Keratinocyte (primary cell): Measurements from ENCODE around the gene PCGF2. TPM values are rescaled to one million over a fixed set of nuclear protein-coding genes. Genes with fewer than 3 reads are reported as not detected.

Experiments
- DNase-seq: peaks from one replicate; pipeline ENCODE4 v3.0.0-alpha.2; 2011; ENCODE audit warnings: low read depth, missing footprints, low spot score
- FAIRE-seq: peaks from 2 replicates; lab custom pipeline; 2011; peaks lifted over from hg19 to GRCh38; lab: Jason Lieb, UNC
- H2AFZ ChIP-seq: 2 replicates; pipeline ENCODE4 v1.6.0; 2012; ENCODE audit warnings: low read length, control low read depth, inconsistent platforms; ENCODE audit not compliant: control insufficient read depth
- H3K27ac ChIP-seq: 2 replicates; pipeline ENCODE4 v1.5.1; 2011; ENCODE audit warnings: low read length; ENCODE audit not compliant: control insufficient read depth, insufficient read depth
- H3K27me3 ChIP-seq: 3 replicates; pipeline ENCODE4 v1.6.0; 2011; ENCODE audit warnings: low read length; ENCODE audit not compliant: control insufficient read depth, insufficient read depth; ENCODE audit errors: extremely low read depth
- H3K36me3 ChIP-seq, 2 experiments: 2 replicates in 1 of 2; 3 replicates in 1 of 2; pipeline ENCODE4 v1.5.1; 2011; ENCODE audit warnings: low read length in 2 of 2, mild to moderate bottlenecking in 1 of 2; ENCODE audit not compliant: control insufficient read depth in 2 of 2, insufficient read depth in 2 of 2; ENCODE audit errors: extremely low read depth in 1 of 2
- H3K4me1 ChIP-seq: 3 replicates; pipeline ENCODE4 v1.5.1; 2011; ENCODE audit warnings: low read length; ENCODE audit not compliant: control insufficient read depth, insufficient read depth; ENCODE audit errors: extremely low read depth
- H3K4me2 ChIP-seq: 3 replicates; pipeline ENCODE4 v1.6.0; 2011; ENCODE audit warnings: low read depth, low read length; ENCODE audit not compliant: control insufficient read depth, insufficient read depth; ENCODE audit errors: extremely low read depth
- H3K4me3 ChIP-seq, 3 experiments: fragments of 200-600 bp in 1 of 3; sonication (generic) in 1 of 3; 2 replicates in 2 of 3; 3 replicates in 1 of 3; pipeline ENCODE4 v1.5.1; 2011 to 2016; ENCODE audit warnings: low read length in 3 of 3, mild to moderate bottlenecking in 3 of 3, control low read depth in 2 of 3, inconsistent platforms in 1 of 3, low read depth in 1 of 3, mixed read lengths in 1 of 3, mixed run types in 1 of 3, moderate library complexity in 1 of 3; ENCODE audit not compliant: control insufficient read depth in 2 of 3, insufficient read depth in 2 of 3; ENCODE audit errors: extremely low read depth in 1 of 3
- H3K79me2 ChIP-seq: 2 replicates; pipeline ENCODE4 v1.6.0; 2012; ENCODE audit warnings: low read length; ENCODE audit not compliant: control insufficient read depth, insufficient read depth
- H3K9ac ChIP-seq: 3 replicates; pipeline ENCODE4 v1.6.0; 2011; ENCODE audit warnings: low read length; ENCODE audit not compliant: control insufficient read depth, insufficient read depth; ENCODE audit errors: extremely low read depth
- H3K9me1 ChIP-seq: 3 replicates; pipeline ENCODE4 v1.6.0; 2011; ENCODE audit warnings: low read length; ENCODE audit not compliant: control insufficient read depth, insufficient read depth; ENCODE audit errors: extremely low read depth
- H3K9me3 ChIP-seq: 2 replicates; pipeline ENCODE4 v1.5.1; 2012; ENCODE audit warnings: low read depth, low read length; ENCODE audit not compliant: control insufficient read depth
- H4K20me1 ChIP-seq: 3 replicates; pipeline ENCODE4 v1.6.0; 2011; ENCODE audit warnings: low read length; ENCODE audit not compliant: control insufficient read depth, insufficient read depth; ENCODE audit errors: extremely low read depth
- EZH2 ChIP-seq: IDR thresholded peaks from one replicate; pipeline ENCODE4 v1.6.1; 2012; ENCODE audit warnings: inconsistent platforms, mild to moderate bottlenecking, low read length, moderate library complexity
- dilution Hi-C: fragments of 300-500 bp; cut with MboI; formaldehyde crosslinking; loops from one replicate; pipeline ENCODE4 v1.7.0; 2020; ENCODE audit warnings: low sequenced_read_pairs; ENCODE audit not compliant: extremely low pct_ligation_motif_present
- polyA plus RNA-seq, 5 experiments: library from polyadenylated mRNA; depleted of rRNA in 3 of 5; stranded (reverse) in 3 of 5; stranded (forward) in 1 of 5; unstranded in 1 of 5; fragments of >200 nt; gene quantifications; 1 replicate in 1 of 5; 2 replicates in 3 of 5; 3 replicates in 1 of 5; pipeline versions ENCODE4 v1.2.1 to v1.2.3, GENCODE V29; 2011 to 2012; ENCODE audit warnings: missing spikeins in 2 of 5, low read depth in 1 of 5, low replicate concordance in 1 of 5
- TF ChIP-seq, protein P1 (sequence below), 3 experiments: IDR thresholded peaks in 1 of 3; conservative IDR thresholded peaks in 1 of 3; optimal IDR thresholded peaks in 1 of 3; 2 replicates in 2 of 3; 3 replicates in 1 of 3; pipeline versions ENCODE3 to v1.5.1; 2011; ENCODE audit warnings: low read length in 3 of 3, mild to moderate bottlenecking in 3 of 3, moderate library complexity in 2 of 3, control low read depth in 1 of 3, inconsistent platforms in 1 of 3; ENCODE audit not compliant: insufficient read depth in 2 of 3; ENCODE audit errors: extremely low read depth in 1 of 3

PCGF2 gene
- polyA plus RNA-seq, 1 donor (not counting 4 experiments of a cell fraction or from before 2014, with no cell fraction given) = 4.1 TPM

DNA sequence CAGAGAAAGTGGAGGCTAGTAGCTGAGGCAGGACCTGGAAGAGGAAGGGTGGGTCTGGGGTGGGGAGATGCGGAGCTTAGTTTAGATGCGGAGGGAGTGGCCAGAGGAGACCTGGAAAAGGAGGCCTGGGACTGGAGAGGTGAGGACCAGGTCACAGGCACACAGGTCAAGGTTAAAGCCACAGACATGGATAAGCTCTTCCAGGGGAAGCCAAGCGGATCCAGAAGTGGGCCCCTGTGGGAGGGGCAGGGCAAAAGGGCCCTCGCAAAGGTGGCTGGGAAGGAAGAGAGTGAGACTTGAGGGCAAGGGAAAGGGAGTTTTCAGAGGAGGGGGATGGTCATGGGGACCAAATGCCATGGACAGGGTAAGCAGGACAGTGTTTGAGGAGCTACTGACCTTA, 57.0 kb downstream of the PCGF2 start:
- FAIRE-seq (no peak), DNase-seq (no peak)
- no peaks in the 10 kb centered on the region for H3K9me3 ChIP-seq
- no peaks in the 10 kb centered on the region for H3K79me2 ChIP-seq
- H3K4me2 ChIP-seq = no peak overlapping the region
- no peaks in the 10 kb centered on the region for H3K9me1 ChIP-seq
- H3K27ac ChIP-seq = no peak overlapping the region
- dilution Hi-C loops = no loop called here
- H2AFZ ChIP-seq = no peak overlapping the region
- TF ChIP-seq EZH2 = no peak
- TF ChIP-seq, protein P1, sequence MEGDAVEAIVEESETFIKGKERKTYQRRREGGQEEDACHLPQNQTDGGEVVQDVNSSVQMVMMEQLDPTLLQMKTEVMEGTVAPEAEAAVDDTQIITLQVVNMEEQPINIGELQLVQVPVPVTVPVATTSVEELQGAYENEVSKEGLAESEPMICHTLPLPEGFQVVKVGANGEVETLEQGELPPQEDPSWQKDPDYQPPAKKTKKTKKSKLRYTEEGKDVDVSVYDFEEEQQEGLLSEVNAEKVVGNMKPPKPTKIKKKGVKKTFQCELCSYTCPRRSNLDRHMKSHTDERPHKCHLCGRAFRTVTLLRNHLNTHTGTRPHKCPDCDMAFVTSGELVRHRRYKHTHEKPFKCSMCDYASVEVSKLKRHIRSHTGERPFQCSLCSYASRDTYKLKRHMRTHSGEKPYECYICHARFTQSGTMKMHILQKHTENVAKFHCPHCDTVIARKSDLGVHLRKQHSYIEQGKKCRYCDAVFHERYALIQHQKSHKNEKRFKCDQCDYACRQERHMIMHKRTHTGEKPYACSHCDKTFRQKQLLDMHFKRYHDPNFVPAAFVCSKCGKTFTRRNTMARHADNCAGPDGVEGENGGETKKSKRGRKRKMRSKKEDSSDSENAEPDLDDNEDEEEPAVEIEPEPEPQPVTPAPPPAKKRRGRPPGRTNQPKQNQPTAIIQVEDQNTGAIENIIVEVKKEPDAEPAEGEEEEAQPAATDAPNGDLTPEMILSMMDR (optimal IDR thresholded peaks at IDR 0.05 in 1 of 3, IDR thresholded peaks at IDR 0.05 in 1 of 3, conservative IDR thresholded peaks at IDR 0.05 in 1 of 3; ENCODE audit: extremely low read depth in 1 of 3, insufficient read depth in 2 of 3, low read length in 3 of 3) = no peak
- no peaks in the 10 kb centered on the region for H4K20me1 ChIP-seq
- H3K4me3 ChIP-seq = no peak overlapping the region
- no peaks in the 10 kb centered on the region for H3K27me3 ChIP-seq
- H3K36me3 ChIP-seq = no peaks in the 10 kb centered on the region
- H3K4me1 ChIP-seq = no peaks in the 10 kb centered on the region
- H3K9ac ChIP-seq = no peak overlapping the region

DNA sequence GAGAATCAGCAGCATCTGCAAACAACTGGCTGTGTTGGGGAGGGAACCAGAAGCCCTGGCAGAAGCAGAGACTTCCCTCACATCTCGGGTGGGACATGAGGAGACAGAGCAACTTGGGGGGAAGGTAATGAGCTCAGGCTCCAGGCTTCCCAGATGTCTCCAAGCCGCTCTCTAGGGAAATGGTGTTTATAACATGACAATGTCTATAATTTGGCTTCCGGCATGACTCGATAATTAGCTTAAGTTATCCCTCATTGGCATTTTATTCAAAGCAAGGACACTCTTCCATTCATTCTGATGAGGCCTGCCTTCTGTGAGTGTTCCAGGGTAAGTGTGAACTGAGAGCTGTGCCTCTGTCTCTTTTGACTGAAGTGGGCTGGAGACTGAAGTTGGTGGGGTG, 57.8 kb downstream of the PCGF2 start:
- Histone ChIP-seq H3K27me3 (peaks cover 3% of the 10 kb centered on the region), H3K4me1 (no peaks in the 10 kb centered on the region), H2AFZ (no peak overlapping the region), H3K79me2 (no peaks in the 10 kb centered on the region), H3K4me3 (no peak overlapping the region), H3K36me3 (no peaks in the 10 kb centered on the region), H3K9ac (no peak overlapping the region), H3K9me1 (no peaks in the 10 kb centered on the region), H3K27ac (no peak overlapping the region), H3K4me2 (no peak overlapping the region), H4K20me1 (no peaks in the 10 kb centered on the region), H3K9me3 (no peaks in the 10 kb centered on the region)
- DNase-seq (no peak), FAIRE-seq (no peak)
- TF ChIP-seq, protein P1 (optimal IDR thresholded peaks at IDR 0.05 in 1 of 3, IDR thresholded peaks at IDR 0.05 in 1 of 3, conservative IDR thresholded peaks at IDR 0.05 in 1 of 3; ENCODE audit: extremely low read depth in 1 of 3, insufficient read depth in 2 of 3, low read length in 3 of 3) = no peak
- TF ChIP-seq EZH2 = no peak
- dilution Hi-C loops = no loop called here
